GM12878 (cell line): ENCODE measurements around the gene LILRB5. TPM values are rescaled to one million over a fixed set of nuclear protein-coding genes. Genes with fewer than 3 reads are reported as not detected.

ENCODE experiments used
- ATAC-seq: fragments of 200-7000 bp; cut with Tn5 transposase; 3 replicates; pipeline ENCODE4 v1.9.1; 2020; ENCODE audit warnings: mild to moderate bottlenecking, moderate library complexity
- BruUV-seq: library from RNA; stranded (reverse); fragments of 400-500 nt; replicated peaks from 2 replicates; lab custom pipeline; 2021; lab: Mats Ljungman, UMichigan
- CTCF ChIA-PET: fragments of 300-600 bp; sonication (Branson Sonifier 250); formaldehyde crosslinking; extraction: SDS; loops from one replicate; lab custom pipeline; 2021; ENCODE audit warnings: inconsistent platforms; lab: Yijun Ruan, JAX
- POLR2A ChIA-PET: fragments of 350-600 bp; formaldehyde crosslinking; extraction: SDS; loops from one replicate; lab custom pipeline; 2021; ENCODE audit warnings: inconsistent platforms; lab: Charles Lee
- RAD21 ChIA-PET: fragments of 300-600 bp; sonication (Branson Sonifier 250); formaldehyde crosslinking; loops from one replicate; lab custom pipeline; 2023; ENCODE audit warnings: antibody characterized with exemption; ENCODE audit not compliant: unreplicated experiment; lab: Charles Lee
- SMC1A ChIA-PET: fragments of 300-600 bp; sonication (Branson Sonifier 250); formaldehyde crosslinking; loops from one replicate; lab custom pipeline; 2023; ENCODE audit not compliant: unreplicated experiment, uncharacterized antibody; lab: Charles Lee
- DNase-seq: peaks from one replicate; pipeline ENCODE4 v3.0.0-alpha.2; 2011; ENCODE audit warnings: low read depth, low spot score
- FAIRE-seq: peaks from 3 replicates; lab custom pipeline; 2011; peaks lifted over from hg19 to GRCh38; lab: Jason Lieb, UNC
- H2AFZ ChIP-seq: 2 replicates; pipeline ENCODE4 v1.6.0; 2011; ENCODE audit warnings: low read depth, low read length, control low read depth; ENCODE audit not compliant: control insufficient read depth
- H3K27ac ChIP-seq: 2 replicates; pipeline ENCODE4 v1.5.1; 2011; ENCODE audit warnings: control low read depth; ENCODE audit not compliant: control insufficient read depth, insufficient read depth
- H3K27me3 ChIP-seq, 2 experiments: replicated peaks in 1 of 2; 2 replicates each; pipeline versions ENCODE4 v1.6.0 to v1.6.1; 2011; ENCODE audit warnings: low read length in 1 of 2; ENCODE audit not compliant: control insufficient read depth in 2 of 2, insufficient read depth in 2 of 2
- H3K36me3 ChIP-seq, 2 experiments: 2 replicates each; pipeline ENCODE4 v1.5.1; 2011; ENCODE audit warnings: low read length in 1 of 2; ENCODE audit not compliant: control insufficient read depth in 2 of 2, insufficient read depth in 2 of 2
- H3K4me1 ChIP-seq: 2 replicates; pipeline ENCODE4 v1.6.1; 2011; ENCODE audit warnings: mild to moderate bottlenecking, low read length, moderate library complexity, mixed read lengths; ENCODE audit not compliant: control insufficient read depth, insufficient read depth
- H3K4me2 ChIP-seq: 2 replicates; pipeline ENCODE4 v1.6.0; 2011; ENCODE audit warnings: control low read depth; ENCODE audit not compliant: control insufficient read depth, insufficient read depth
- H3K4me3 ChIP-seq: fragments of 200-600 bp; sonication (generic); 2 replicates; pipeline ENCODE4 v1.5.1; 2016
- H3K79me2 ChIP-seq: 2 replicates; pipeline ENCODE4 v1.6.0; 2011; ENCODE audit warnings: low read length; ENCODE audit not compliant: control insufficient read depth, insufficient read depth
- H3K9ac ChIP-seq: 2 replicates; pipeline ENCODE4 v1.8.0; 2011; ENCODE audit warnings: low read length, control low read depth, mixed read lengths; ENCODE audit not compliant: control insufficient read depth, insufficient read depth
- H3K9me3 ChIP-seq: replicated peaks from 3 replicates; pipeline ENCODE4 v1.5.1; 2011; ENCODE audit warnings: mild to moderate bottlenecking, low read length; ENCODE audit not compliant: control insufficient read depth, insufficient read depth
- H4K20me1 ChIP-seq: 2 replicates; pipeline ENCODE4 v1.6.0; 2011; ENCODE audit not compliant: control insufficient read depth, insufficient read depth
- CTCF ChIP-seq, 3 experiments: IDR thresholded peaks in 2 of 3; conservative IDR thresholded peaks in 1 of 3; 2 replicates each; pipeline ENCODE4 v1.5.1; 2011; ENCODE audit warnings: low read depth in 3 of 3, low read length in 3 of 3, mild to moderate bottlenecking in 3 of 3, control low read depth in 2 of 3, moderate library complexity in 2 of 3, inconsistent platforms in 1 of 3, mixed read lengths in 1 of 3; ENCODE audit not compliant: control insufficient read depth in 2 of 3, insufficient read depth in 1 of 3; ENCODE audit errors: extremely low read depth in 1 of 3
- E4F1 ChIP-seq: fragments of 450-650 bp; IDR thresholded peaks from 2 replicates; pipeline ENCODE4 v1.6.1; 2018; ENCODE audit warnings: borderline replicate concordance, mild to moderate bottlenecking; ENCODE audit not compliant: partially characterized antibody
- FOXM1 ChIP-seq: IDR thresholded peaks from 2 replicates; pipeline ENCODE4 v1.6.1; 2012; ENCODE audit warnings: low read depth, mild to moderate bottlenecking, inconsistent platforms, low read length, moderate library complexity
- HCFC1 ChIP-seq: fragments of 150-350 bp; IDR thresholded peaks from 2 replicates; pipeline ENCODE4 v1.6.1; 2014; ENCODE audit warnings: low read length
- MAX ChIP-seq: IDR thresholded peaks from 2 replicates; pipeline ENCODE4 v1.6.1; 2012; ENCODE audit warnings: low read depth, low read length, improper control_type of control experiment
- NFXL1 ChIP-seq: fragments of 450-650 bp; IDR thresholded peaks from 2 replicates; pipeline ENCODE4 v1.6.1; 2017; ENCODE audit warnings: antibody characterized with exemption, mild to moderate bottlenecking, borderline replicate concordance
- NRF1 ChIP-seq: conservative IDR thresholded peaks from 2 replicates; pipeline ENCODE4 v1.6.1; 2011; ENCODE audit warnings: mild to moderate bottlenecking, low read depth, low read length, improper control_type of control experiment
- RAD21 ChIP-seq: IDR thresholded peaks from 2 replicates; pipeline ENCODE4 v1.6.1; 2011; ENCODE audit warnings: mild to moderate bottlenecking, low read depth, low read length, moderate library complexity; ENCODE audit not compliant: insufficient read depth
- SMAD5 ChIP-seq: IDR thresholded peaks from 2 replicates; pipeline ENCODE4 v1.6.1; 2016; ENCODE audit warnings: antibody characterized with exemption, low read depth
- SPI1 ChIP-seq: IDR thresholded peaks from 2 replicates; pipeline ENCODE4 v1.6.1; 2011; ENCODE audit warnings: low read depth, mild to moderate bottlenecking, low read length, moderate library complexity, borderline replicate concordance; ENCODE audit not compliant: insufficient read depth
- SREBF2 ChIP-seq: IDR thresholded peaks from 2 replicates; pipeline ENCODE4 v1.6.1; 2012; ENCODE audit warnings: mild to moderate bottlenecking, low read length
- STAT1 ChIP-seq: fragments of 450-650 bp; conservative IDR thresholded peaks from 2 replicates; pipeline ENCODE4 v1.6.1; 2014; ENCODE audit warnings: antibody characterized with exemption, mild to moderate bottlenecking
- YBX1 ChIP-seq: fragments of 450-650 bp; IDR thresholded peaks from 2 replicates; pipeline ENCODE4 v1.6.1; 2016; ENCODE audit warnings: antibody characterized with exemption
- WGBS: methylation state at CpG from one replicate; pipeline ENCODE4 v1.1.6; 2016; ENCODE audit warnings: low lambda C conversion rate; ENCODE audit not compliant: insufficient replicate concordance, insufficient coverage; ENCODE audit errors: missing lambda C conversion rate; 5-methylcytosine and 5-hydroxymethylcytosine counted together
- in situ Hi-C: fragments of 300-500 bp; cut with MboI; formaldehyde crosslinking; loops from 9 replicates; pipeline ENCODE4 v1.14.3; 2018; ENCODE audit warnings: mixed read lengths
- intact Hi-C: fragments of 100-400 bp; cut with micrococcal nuclease; formaldehyde crosslinking; loops from one replicate; pipeline ENCODE4 v1.14.2; 2022; ENCODE audit not compliant: unreplicated experiment
- polyA plus RNA-seq, 11 experiments: library from polyadenylated mRNA; depleted of rRNA in 4 of 11; unstranded in 6 of 11; stranded (reverse) in 5 of 11; fragments of >200 nt; fragmentation: Nextera tagmentation in 4 of 11; fragmentation: Illumina TruSeq in 1 of 11; extraction: Ambion mirVana in 4 of 11; extraction: Trizol in 1 of 11; gene quantifications; 1 replicate in 1 of 11; 2 replicates in 10 of 11; pipeline versions ENCODE4 v1.2.1 to v1.2.3, GENCODE V29; 2011 to 2016; ENCODE audit warnings: inconsistent platforms in 2 of 11, missing spikeins in 2 of 11, low read depth in 1 of 11
- total RNA-seq, 4 experiments: library from RNA; depleted of rRNA in 3 of 4; stranded (reverse); fragments of >200 nt in 3 of 4; fragmentation: Illumina TruSeq in 1 of 4; extraction: Trizol in 1 of 4; gene quantifications; 2 replicates each; pipeline versions ENCODE4 v1.2.1 to v1.2.3, GENCODE V29; 2013 to 2021
- TF ChIP-seq, protein P1 (sequence below): IDR thresholded peaks from 2 replicates; pipeline ENCODE4 v1.6.1; 2012; ENCODE audit warnings: low read length, inconsistent platforms

Gene LILRB5
- total and polyA plus RNA-seq, 10 of the 15 experiments (the other 5 are each of a cell fraction or from before 2014, with no cell fraction given) = 0.01 to 0.13 TPM; not detected in 8

DNA sequence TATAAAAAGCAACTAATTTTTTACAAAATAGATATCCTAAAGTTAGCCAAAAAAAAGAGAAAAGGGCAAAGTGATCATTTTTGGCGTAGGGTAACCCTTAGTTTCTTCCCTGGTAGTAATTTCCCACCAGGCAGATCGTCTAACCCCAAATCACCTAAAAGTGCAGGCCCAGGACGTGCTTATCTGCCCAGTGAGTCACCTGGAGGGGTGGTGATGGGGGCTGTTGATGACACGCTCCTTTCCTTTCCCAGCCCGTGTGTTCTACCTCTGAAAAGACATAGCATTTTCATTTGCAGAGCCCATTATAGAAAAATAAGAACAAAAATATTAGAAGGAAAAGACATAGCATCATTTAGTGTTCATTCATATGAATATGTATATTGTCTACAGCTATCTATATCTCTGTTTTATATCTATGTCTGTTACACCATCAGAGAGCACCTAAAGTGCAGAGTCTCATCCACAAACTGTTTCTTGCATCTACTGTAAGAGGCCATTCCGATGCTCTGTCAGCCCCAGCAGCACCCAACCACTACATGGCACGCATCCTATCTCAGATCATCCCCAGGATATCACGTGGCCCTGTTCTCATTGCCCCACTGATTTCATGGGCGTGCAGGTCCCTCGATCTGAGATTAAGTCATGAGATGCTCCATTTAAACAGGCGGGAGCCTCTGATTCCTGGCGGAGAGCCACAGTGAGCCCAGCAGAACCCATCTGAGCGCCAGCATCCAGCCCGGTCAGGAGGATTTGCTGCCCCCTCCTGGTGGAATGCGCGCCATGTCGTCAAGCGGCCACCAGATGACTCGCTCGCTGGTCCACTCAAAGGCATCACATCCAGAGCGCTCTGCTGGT is 25.8 kb downstream of the LILRB5 start (continued):
- no peak for TF ChIP-seq E4F1

- ChIA-PET SMC1A (interaction anchor here (0.6 kb wide), 1 partner anchor 161 kb away, joined by 3 read pairs; no protein-coding TSS in a partner anchor), RAD21 (interaction anchor here (0.6 kb wide), 1 partner anchor 313 kb away, joined by 4 read pairs; no protein-coding TSS in a partner anchor), CTCF (interaction anchor here (0.7 to 1.0 kb wide), 2 partner anchors 54 to 161 kb away, joined by 3 read pairs; no protein-coding TSS in a partner anchor), POLR2A (interaction anchor here (2.2 kb wide), 1 partner anchor 41 kb away, joined by 7 read pairs; the partner anchor contains the start of gene MBOAT7)
- H4K20me1 ChIP-seq = 0 out of 2 replicates have a peak, but pooled peaks cover 4% of the 10 kb centered on the region
- no peak overlapping the region for H3K9ac ChIP-seq
- intact Hi-C loops (loop anchor here (2.0 kb wide), 1 partner anchor 161 kb away; no protein-coding TSS in a partner anchor), in situ Hi-C loops (loop anchor here (10.0 kb wide), 2 partner anchors 435 to 1035 kb away; partner anchors contain the start of gene ZNF665)
- H3K79me2 ChIP-seq = no peaks in the 10 kb centered on the region
- ATAC-seq (no peak), DNase-seq (no peak), FAIRE-seq (no peak)
- no TSS peak for BruUV-seq
- no peak overlapping the region for H2AFZ ChIP-seq
- no peaks in the 10 kb centered on the region for H3K4me1 ChIP-seq
- 42% methylated on average over 7 of the region's 7 CpGs for WGBS
- H3K27ac ChIP-seq = no peak overlapping the region
- no peak overlapping the region for H3K4me3 ChIP-seq
- no peak overlapping the region for H3K4me2 ChIP-seq
- no peaks in the 10 kb centered on the region for H3K36me3 ChIP-seq
- no peaks in the 10 kb centered on the region for H3K27me3 ChIP-seq
- H3K9me3 ChIP-seq = no peaks in the 10 kb centered on the region; the same call in 2 of the 3 replicates
- TF ChIP-seq NRF1 = no peak
- no peak for TF ChIP-seq SMAD5
- no peak for TF ChIP-seq SREBF2
- no peak for TF ChIP-seq RAD21
- no peak for TF ChIP-seq YBX1
- no peak for TF ChIP-seq FOXM1
- no peak for TF ChIP-seq MAX
- no peak for TF ChIP-seq STAT1
- no peak for TF ChIP-seq NFXL1
- no peak for TF ChIP-seq CTCF (IDR thresholded peaks at IDR 0.05 in 2 of 3, conservative IDR thresholded peaks at IDR 0.05 in 1 of 3; ENCODE audit: control insufficient read depth in 2 of 3, extremely low read depth in 1 of 3, insufficient read depth in 1 of 3, low read depth in 3 of 3, low read length in 3 of 3)
- TF ChIP-seq, protein P1, sequence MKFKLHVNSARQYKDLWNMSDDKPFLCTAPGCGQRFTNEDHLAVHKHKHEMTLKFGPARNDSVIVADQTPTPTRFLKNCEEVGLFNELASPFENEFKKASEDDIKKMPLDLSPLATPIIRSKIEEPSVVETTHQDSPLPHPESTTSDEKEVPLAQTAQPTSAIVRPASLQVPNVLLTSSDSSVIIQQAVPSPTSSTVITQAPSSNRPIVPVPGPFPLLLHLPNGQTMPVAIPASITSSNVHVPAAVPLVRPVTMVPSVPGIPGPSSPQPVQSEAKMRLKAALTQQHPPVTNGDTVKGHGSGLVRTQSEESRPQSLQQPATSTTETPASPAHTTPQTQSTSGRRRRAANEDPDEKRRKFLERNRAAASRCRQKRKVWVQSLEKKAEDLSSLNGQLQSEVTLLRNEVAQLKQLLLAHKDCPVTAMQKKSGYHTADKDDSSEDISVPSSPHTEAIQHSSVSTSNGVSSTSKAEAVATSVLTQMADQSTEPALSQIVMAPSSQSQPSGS = no peak
- TF ChIP-seq SPI1 = no peak
- no peak for TF ChIP-seq HCFC1
Measured at GRCh38 chr19:54230031-54230430, 27.0 kb downstream of the LILRB5 start.
